Right atrium auricular region (tissue), 2 donors: ENCODE results near the gene POLD4. TPM values are rescaled to one million over a fixed set of nuclear protein-coding genes. Genes with fewer than 3 reads are reported as not detected.

Experiments used
- DNase-seq: peaks from one replicate; pipeline ENCODE4 v3.0.0-alpha.2; 2019; ENCODE audit warnings: low spot score
- H3K27ac ChIP-seq, 2 donors: fragments of 200-600 bp; sonication (generic); 1 replicate in 1 of 2; 2 replicates in 1 of 2; pipeline ENCODE4 v1.5.1; 2016 to 2019
- H3K27me3 ChIP-seq, 2 donors: fragments of 200-600 bp; sonication (generic); one replicate each; pipeline versions ENCODE4 v1.5.1 to v1.6.0; 2017 to 2019
- H3K36me3 ChIP-seq: fragments of 200-600 bp; sonication (generic); one replicate; pipeline ENCODE4 v1.5.1; 2016
- H3K4me1 ChIP-seq, 2 donors: fragments of 200-600 bp; sonication (generic); one replicate each; pipeline versions ENCODE4 v1.5.1 to v1.6.0; 2017 to 2019
- H3K4me3 ChIP-seq, 2 donors: fragments of 200-600 bp; sonication (generic); 1 replicate in 1 of 2; 2 replicates in 1 of 2; pipeline ENCODE4 v1.5.1; 2017 to 2019; ENCODE audit warnings: mild to moderate bottlenecking in 1 of 2, moderate library complexity in 1 of 2
- H3K9me3 ChIP-seq, 2 donors: fragments of 200-600 bp; sonication (generic); one replicate each; pipeline ENCODE4 v1.5.1; 2019
- CTCF ChIP-seq, 2 donors: fragments of 200-600 bp; sonication (generic); IDR thresholded peaks; one replicate each; pipeline ENCODE4 v1.5.1; 2019; ENCODE audit warnings: antibody characterized with exemption in 2 of 2
- total RNA-seq, 2 donors: library from RNA; depleted of rRNA; stranded (reverse); fragments of >200 nt; gene quantifications; one replicate each; pipeline ENCODE4 v1.1.0, GENCODE V29; 2016

The POLD4 gene
- total RNA-seq, 2 donors from 2014 or later = 115 to 136 TPM

DNA sequence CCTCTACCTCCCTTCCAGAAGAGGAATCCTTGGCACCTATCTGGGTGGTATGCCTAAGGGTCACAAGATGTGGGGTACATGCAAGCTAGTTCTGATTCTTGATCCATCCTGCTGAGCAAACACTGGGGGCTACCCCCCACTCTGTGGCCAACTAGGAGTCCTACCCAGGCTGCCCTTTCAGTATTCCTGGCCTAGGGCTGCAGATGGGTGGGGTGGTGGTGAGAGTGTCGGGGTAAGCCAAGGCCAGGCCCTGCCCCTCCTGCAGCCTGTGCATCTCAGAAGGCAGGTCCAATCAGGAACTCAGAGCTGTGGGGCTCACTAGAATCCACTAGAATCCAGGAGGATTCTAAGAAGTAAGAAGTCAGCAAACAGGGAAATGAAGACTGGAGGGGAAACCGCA is 39.1 kb downstream of the POLD4 start:
- Histone ChIP-seq H3K36me3 (peaks cover 7% of the 10 kb centered on the region), H3K4me3 (no peak overlapping the region), H3K9me3 (no peaks in the 10 kb centered on the region), H3K27me3 (no peaks in the 10 kb centered on the region), H3K27ac (no peak overlapping the region), H3K4me1 (peaks cover 0 to 18% of the 10 kb centered on the region in 2 donors)
- TF ChIP-seq CTCF (IDR thresholded peaks at IDR 0.05) = no peak
- no peak for DNase-seq

GRCh38 chr11:67313125-67313890 is 40.0 kb downstream of the POLD4 start:
- Histone ChIP-seq H3K4me1 (peaks cover 0 to 10% of the 10 kb centered on the region in 2 donors), H3K27me3 (no peaks in the 10 kb centered on the region), H3K4me3 (no peak overlapping the region), H3K9me3 (no peaks in the 10 kb centered on the region), H3K36me3 (peaks cover 9% of the 10 kb centered on the region), H3K27ac (no peak overlapping the region)
- no peak for DNase-seq
- TF ChIP-seq CTCF (IDR thresholded peaks at IDR 0.05) = no peak

- H3K36me3 ChIP-seq = peaks cover 9% of the 10 kb centered on the region
- no peak for TF ChIP-seq CTCF (IDR thresholded peaks at IDR 0.05)
- H3K4me1 ChIP-seq = peaks cover 0 to 6% of the 10 kb centered on the region in 2 donors
- no peaks in the 10 kb centered on the region for H3K27me3 ChIP-seq
- no peaks in the 10 kb centered on the region for H3K9me3 ChIP-seq
- no peak overlapping the region for H3K27ac ChIP-seq
- no peak overlapping the region for H3K4me3 ChIP-seq
- no peak for DNase-seq
Measured at GRCh38 chr11:67312187-67313021, 40.9 kb downstream of the POLD4 start.

GRCh38 chr11:67311556-67312082 is 41.7 kb downstream of the POLD4 start:
- Histone ChIP-seq H3K27me3 (no peaks in the 10 kb centered on the region), H3K27ac (no peak overlapping the region), H3K4me3 (no peak overlapping the region), H3K36me3 (peaks cover 9% of the 10 kb centered on the region), H3K4me1 (peaks cover 0 to 4% of the 10 kb centered on the region in 2 donors), H3K9me3 (no peaks in the 10 kb centered on the region)
- TF ChIP-seq CTCF (IDR thresholded peaks at IDR 0.05) = no peak
- DNase-seq = no peak

DNA sequence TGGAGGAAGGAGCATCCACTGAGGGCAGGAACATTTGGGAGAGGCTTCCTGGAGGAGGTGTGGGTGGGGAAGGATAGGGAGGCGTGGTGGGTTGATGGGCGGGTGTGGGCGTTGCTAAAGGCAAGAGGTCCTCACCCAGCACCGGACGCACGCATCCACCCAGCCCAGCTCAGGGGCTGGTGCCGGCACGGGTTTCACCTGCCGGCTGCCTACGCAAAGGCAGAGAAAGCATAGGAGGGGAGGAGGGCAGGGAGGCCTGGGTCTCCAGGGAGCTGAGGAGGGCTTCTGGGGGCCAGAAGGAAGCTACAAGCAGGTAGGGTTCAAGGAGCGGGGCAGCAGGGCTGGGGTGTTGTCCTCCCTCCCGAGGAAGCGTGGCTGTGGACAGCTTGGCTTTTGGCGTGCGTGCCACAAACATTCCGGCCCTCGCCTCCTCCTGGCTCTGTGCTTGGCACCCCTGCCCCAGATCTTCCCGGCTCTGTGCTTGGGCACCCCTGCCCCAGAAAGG is 42.2 kb downstream of the POLD4 start:
- H3K27ac ChIP-seq = no peak overlapping the region
- peaks cover 9% of the 10 kb centered on the region for H3K36me3 ChIP-seq
- H3K9me3 ChIP-seq = no peaks in the 10 kb centered on the region
- no peak overlapping the region for H3K4me3 ChIP-seq
- TF ChIP-seq CTCF (IDR thresholded peaks at IDR 0.05) = no peak
- no peaks in the 10 kb centered on the region for H3K4me1 ChIP-seq
- DNase-seq = no peak
- H3K27me3 ChIP-seq = no peaks in the 10 kb centered on the region
